HG02970 (cell line): Measurements from ENCODE around the gene RSBN1.
"Not testable (repeated sequence)": the region's sequence is repeated elsewhere in the genome, so short reads cannot be mapped to it uniquely, and the experiment has no call there.

Experiments
- ATAC-seq: cut with Tn5 transposase; IDR thresholded peaks from one replicate; pipeline ENCODE4 v1.9.1; 2021; ENCODE audit warnings: mild to moderate bottlenecking, moderate library complexity, moderate number of reproducible peaks; ENCODE audit not compliant: unreplicated experiment, low FRiP score

The RSBN1 gene

DNA sequence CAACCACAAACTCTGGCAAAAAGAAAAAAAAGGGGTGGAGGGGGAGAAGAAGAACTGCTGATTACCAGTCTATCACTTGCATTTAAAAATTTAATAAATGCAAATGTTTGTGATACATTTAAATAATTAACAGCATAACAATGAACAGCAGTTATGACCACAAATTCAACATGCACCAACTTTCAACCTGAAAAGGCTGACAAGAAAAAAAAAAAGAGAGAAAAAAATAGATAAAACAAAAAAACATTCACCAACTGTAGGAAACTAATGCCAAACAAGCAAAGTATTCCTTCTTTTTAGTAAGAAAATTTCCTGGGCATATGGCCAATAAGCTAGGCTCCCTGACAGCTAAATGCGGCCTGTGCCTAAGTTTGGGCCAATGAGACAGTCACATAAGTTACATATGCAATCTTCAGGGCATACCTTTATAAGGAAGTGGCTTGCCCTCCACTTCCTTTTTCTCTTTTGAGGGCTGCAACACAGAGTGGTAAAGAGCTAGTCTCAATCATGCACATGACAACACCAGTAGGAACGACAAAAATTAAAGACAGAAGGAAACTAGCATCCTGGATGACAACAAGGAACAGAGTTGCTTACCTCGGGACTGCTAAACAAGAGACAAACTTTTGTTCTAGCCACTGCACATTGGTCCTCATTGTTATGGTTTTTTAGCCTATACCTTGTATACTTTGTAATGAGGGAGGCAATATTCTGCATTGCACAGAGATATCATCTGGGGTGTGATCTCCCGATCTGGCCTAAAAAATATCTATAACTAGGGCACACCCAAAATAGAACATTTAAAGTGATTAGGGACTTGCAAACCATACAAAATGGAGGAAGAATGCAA is 28.8 kb downstream of the RSBN1 start:
- ATAC-seq = peak; percentile 41

DNA sequence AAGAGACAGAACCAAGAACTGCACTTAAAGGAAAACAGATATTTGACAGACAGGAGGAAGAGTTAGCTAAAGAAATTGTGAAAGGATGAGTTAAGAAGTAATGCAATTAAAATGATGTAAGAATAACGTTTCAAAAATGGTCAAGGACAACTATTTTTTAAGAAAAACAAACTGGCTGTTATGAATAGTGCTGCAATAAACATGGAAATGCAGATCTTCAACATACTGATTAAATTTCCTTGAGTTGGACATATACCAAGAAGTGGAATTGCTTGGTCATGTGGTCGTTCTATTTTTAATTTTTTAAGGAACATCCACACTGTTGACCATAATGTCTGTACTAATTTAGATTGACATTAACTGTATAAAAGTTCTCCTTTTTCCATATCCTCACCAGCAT is 29.9 kb downstream of the RSBN1 start:
- no peak for ATAC-seq

DNA sequence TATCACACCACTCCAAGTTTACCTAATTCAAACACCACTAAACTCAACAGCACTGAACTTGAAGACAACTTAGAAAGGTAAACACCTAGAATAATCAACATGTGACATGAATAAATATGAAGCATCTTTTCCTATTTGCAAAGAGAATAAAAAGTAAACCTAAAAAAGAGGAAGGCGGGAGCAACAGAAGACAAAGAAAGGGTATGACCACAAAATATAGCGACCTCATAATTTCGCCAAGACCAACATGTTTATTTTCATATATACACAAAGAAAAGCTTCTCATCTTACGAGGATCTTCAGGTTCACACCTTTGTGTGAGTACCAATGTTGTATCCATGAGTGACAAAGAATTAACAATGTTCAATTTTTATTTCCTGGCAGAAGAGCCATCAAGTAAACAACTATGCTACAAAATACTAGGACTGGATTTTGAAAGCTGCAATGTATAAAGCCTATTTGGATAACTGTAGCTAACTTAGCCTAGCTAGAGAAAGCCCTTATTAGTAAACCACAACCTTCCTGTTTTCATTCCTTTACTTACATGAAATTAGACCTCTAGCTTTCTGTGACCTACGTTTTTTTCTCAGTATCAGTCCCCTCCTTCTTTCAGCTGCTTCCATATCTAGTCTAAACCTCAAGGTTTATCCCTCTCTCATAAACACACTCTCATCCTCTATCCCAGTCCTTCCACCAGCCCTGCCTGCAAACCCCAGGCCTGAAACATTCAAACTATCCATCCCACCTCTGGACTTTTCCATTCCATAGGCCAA is 31.7 kb downstream of the RSBN1 start:
- ATAC-seq = no peak

DNA sequence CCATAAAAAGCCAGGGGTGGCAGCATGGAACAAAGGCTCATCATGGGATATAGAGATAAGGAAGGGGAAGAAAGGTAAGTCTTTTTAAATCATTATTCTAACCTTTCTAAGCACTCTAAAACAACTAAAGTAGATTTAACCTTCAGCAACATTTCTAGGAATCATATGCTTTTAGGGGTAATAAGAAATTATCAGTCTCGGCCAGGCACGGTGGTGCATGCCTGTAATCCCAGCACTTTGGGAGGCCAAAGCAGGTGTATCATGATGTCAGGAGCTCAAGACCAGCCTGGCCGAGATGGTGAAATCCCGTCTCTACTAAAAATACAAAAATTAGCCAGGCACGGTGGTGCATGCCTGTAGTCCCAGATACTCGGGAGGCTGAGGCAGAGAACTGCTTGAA is 32.7 kb downstream of the RSBN1 start:
- ATAC-seq = no peak

DNA sequence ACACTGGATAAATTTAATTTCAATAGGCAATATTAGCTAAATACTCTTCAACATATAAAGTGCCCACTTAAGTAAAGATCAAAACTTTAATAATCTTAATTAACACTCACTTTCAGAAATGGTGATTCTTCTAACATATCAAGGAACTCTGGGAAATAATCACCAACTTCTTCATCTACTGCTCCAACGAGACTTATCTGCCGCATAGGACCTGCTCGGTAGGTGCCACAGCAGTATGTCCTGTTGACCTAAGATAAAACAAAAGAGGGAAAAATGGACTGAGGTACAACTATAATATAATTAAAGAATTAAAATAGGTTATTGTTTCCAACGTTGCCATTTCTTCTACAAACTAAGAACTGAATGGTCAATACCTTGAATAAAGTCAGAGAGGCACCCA is 34.7 kb downstream of the RSBN1 start:
- no peak for ATAC-seq

DNA sequence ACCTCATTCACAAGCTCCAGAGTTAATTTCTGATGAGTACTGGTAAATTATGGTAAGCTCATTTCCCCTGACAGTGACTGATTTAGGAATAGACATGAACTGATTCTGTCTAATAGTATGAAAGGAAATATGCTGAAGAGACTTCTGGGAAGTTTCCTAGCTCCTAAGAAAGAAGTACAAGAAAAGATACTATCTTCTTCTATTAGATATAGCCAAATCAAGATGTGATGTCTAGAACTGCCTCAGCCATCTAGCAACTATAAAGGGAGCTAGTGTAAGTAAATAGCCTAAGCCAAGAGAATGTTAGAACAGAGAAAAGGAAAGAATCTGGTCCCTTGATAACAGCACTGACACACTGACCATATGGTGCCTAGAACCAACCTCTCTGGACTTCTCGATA is 42.2 kb downstream of the RSBN1 start:
- no peak for ATAC-seq

DNA sequence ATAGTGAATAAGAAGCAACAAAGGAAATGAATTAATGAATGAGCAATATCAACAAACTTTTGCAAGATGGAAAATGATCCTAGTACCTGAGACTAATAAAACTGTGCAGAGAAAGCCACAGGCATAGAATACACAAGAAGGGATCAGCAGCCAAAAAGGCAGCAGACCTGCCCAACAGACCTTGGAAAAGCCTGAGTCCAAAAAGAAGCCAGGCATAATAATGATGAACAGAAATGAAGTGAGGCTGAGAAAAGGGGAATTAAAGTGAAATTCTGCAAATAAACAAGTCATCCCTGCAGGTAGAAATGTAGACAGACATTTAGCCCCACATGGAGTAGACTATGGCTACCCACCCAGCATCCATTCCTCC is 42.7 kb downstream of the RSBN1 start:
- no peak for ATAC-seq

DNA sequence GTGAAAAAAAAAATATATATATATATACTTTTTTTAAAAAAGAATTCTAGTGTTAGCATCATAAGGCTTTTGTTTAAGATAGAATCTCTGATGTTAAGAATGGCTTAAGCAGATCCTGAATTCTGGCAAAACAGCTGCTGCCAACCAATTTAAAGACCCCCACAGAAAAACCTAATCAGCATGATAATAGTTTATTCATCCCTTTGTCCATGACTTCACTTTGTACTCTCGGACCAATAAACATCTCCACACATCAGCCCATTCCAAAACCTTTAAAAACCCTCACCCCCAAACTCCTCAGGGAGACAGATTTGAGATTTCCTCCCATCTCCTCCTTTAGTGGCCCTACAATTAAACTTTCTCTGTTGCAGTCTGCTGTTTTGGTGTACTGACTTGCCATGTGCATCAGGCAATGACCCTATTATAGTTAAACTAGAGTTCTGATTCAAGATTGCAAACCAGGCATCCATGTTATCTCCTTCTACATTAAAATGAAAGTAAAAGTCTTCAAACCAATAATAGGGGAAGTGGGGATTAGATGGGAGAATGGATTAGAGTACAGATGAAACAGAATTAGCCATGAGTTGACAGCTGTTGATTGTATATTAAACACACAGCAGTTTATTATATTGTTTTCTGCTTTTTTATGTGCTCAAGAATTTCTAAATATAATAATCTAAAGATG is 43.2 kb downstream of the RSBN1 start:
- no peak for ATAC-seq

DNA sequence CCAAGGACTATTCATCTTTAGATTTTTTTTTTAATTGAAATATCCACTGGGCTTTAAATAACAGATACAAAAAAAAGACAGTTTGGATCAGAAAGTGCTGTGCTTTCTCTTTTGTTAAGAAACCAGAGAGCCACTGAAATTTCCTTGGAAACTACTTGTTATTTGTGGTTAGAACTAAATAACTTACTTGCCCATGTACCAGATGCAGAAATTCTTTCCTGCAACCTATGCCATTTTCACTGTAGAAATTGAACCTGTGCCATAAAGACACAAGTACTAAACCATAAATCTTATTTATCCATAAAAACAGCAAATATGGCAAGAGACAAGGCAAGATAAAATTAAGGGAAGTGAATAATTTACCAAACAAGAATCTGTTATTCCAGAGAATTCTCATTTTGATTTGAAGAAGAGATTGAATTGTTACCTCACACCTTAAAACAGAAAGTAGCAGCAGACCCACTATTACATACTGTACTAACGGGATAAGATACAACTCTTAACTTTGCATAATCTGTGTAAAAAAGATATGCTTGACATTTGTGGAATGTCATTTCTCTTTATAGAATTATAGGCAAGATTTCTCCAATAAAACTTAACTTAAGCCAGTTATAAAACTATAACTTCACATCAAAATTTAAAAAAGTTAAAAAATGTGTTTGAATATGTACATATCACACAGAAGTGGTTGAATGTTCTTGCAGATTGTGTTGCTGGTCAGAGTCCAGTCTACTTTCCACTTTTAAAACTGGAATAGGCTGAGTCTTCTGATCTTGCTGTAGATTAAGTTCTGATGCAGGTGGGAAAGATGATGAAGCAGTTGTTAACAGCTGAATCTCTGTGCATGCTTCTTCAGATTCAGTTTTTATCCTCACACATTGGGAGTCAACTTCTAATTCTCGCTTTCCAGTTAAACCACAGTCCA is 46.7 kb downstream of the RSBN1 start:
- no peak for ATAC-seq

DNA sequence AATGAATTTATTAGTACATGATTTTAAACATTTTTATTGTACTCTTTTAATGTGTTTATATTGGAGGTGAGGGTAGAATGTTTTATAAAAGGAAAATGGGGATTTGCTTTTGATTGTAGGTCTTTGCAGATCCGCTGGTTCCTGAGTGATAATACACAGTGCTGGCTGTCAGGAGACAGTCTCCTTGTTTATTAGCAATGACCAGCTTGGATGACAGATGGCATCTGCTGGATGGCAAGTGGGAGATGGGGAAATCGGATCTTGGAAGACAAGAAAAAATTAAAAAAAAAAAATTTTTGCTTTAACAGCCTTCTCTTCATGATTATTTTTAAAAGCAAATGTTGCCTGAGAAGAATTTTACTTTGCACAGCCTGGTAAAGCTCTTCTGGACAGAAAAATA is 48.6 kb downstream of the RSBN1 start:
- no peak for ATAC-seq

DNA sequence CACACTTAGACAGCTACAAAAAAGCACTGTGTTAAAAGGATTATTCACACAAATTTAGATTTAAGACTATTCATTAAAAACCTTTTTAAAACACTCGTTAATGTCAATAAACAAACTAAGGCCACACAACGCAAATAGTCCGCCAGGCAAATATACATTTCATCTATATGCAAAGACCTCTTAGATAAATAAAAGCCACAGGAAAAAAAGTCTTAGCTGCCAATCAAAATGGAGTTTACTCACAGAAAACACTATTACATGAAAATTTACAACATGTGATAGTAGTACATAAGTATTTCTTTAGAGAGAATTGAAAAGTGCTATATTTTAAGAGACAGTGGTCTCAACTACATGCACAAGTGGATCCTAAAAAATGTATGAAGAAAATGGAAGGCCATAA is 50.3 kb downstream of the RSBN1 start:
- no peak for ATAC-seq

DNA sequence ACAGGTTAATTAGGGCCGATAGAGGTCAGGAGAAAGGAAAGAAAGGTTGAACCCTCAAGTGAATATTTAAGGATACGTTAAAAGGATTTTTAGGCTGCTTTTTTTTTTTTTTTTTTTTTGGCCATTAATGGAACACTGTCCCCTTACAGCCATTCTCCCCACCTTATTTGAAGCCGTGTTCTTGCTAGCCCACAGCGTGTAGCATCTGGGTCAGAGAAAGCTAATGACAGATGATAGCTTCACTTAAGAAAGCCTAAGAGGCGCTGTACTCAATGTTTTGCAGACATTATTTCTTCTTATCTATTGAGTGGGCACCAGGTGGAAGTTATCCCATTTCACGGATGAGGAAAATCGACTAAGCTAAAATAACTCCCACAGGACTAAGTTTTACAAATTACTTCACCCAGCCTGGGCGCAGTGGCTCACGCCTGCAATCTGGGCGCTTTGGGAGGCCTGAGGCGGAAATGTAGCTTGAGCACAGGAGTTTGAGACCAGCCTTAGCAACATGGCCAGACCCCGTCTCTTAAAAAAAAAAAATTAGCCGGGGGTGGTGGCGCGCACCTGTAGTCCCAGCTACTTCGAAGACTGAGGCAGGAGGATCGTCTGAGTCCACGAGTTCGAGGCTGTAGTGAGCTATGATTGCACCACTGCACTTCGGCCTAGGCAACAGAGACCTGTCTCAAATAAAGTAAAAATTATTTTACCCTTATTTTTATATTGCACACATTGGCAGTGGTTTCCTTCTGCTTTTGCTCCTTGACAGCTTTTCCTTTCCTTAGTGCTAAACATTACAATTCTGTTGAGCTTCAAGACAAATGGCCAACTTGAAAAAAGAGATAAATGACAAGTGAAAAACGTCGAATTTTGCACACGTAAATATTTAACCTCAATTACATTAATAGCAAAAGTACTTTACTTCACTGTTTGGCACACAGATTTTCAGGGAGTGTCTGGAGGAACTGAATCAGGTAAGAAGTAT is 51.9 kb downstream of the RSBN1 start:
- no peak for ATAC-seq

DNA sequence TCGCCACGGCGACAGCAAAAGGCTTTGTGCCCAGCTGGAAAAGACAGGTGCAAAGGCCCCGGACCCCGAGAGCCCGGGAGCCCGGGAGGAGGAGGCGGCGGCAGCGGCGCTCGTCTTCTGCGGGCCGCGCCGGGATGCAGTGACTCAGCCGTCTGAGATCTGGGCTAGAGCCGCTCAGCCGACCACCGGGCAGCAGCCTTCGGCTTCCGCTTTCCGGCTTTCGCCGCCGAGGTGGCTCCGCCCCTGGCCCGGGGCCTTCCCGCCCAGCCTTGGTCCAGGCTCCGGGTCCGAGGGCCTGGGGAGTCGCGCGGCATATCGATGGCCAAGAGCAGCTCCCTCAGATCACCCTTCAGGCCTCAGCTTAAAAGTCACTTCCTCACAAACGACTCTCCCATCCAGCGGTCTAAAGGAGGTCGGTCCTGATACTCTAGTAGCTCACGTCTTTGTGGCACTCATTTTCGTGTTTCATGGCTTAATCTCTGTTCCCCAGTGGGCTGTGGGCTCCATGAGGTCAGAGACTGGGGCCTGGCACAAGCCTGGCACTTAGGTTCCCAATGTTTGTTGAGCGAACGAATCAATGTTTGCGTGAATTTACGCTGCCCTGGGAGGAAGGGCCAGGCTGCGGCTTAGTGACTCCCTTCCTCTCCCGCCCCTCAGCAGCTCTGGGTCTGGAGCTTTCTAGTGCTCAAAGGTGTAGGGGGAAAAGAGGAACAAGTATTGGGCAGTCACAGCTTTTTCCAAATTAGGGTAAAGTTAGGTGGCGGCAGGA is 52.8 kb downstream of the RSBN1 start, which contains the start of gene PHTF1:
Gene PHTF1, minus strand, starts transcription at position 154 of the 769 bp plus-strand sequence. CDS start 783 bp downstream, outside the sequence.
- peak; percentile 73 for ATAC-seq

DNA sequence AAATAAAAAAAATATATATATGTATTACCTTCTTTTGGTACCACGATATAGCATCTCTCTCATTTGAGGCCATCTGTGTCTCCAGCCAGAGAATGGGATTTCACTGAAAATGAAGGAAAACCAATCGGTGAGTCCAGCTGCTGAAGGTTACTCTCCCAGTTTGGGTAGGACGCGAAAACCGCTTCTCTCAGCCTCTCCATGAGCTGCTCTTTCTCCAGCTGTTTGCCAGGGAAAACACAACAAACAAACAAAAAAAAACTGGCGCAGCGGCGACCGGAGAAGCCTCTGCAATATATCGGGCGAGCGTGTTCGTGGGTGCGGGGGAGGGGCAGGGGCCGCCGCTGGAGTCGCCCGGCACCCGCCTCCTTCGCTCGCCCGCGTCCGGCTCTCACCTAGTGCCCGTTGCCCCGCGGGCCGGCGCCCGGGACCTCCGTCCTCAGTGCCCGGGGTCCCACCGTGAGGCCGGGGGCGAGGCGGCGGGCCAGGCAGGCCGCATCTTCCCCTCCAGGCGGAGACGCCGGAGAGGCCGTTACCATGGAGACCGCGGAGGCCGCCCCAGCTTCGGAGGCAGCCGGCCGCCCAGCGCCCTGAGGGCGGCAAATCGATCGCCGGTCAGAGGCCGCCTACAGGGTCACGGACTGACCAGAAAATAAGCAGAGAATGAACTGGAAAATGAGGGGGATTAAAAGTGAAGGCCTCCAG is 53.5 kb downstream of the RSBN1 start:
- peak; percentile 63 for ATAC-seq

DNA sequence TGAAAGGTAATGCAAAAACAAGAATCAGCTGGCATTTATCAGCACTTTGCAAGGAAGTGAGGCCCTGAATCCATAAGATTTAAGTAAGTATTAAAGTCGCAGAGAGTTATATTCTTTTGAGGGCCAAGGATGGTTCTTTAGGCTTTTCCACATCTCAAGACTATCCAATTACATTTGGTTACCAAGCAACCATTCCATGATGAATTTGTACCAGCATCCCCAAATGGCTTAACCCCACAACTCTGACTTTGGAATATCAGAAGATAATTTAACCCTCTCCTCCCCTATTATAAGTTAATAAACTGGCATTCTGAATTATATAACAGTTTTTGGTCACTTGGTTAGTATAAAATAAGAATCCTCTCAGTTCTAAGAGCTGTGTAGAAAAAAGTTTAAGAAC is 55.8 kb downstream of the RSBN1 start:
- ATAC-seq = no peak

DNA sequence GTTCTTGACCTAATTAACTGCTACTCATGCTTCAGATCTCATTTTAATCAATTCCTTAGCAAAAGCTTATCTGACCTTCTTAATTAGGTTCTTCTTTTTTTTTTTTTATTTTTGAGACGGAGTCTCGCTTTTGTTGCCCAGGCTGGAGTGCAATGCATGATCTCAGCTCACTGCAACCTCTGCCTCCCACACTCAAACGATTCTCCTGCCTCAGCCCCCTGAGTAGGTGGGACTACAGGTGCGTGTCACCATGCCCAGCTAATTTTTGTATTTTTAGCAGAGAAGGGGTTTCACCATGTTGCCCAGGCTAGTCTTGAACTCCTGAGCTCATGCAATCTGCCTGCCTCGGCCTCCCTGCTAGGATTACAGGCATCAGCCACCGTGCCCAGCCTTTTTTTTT is 58.9 kb downstream of the RSBN1 start:
- not testable (repeated sequence) for ATAC-seq

DNA sequence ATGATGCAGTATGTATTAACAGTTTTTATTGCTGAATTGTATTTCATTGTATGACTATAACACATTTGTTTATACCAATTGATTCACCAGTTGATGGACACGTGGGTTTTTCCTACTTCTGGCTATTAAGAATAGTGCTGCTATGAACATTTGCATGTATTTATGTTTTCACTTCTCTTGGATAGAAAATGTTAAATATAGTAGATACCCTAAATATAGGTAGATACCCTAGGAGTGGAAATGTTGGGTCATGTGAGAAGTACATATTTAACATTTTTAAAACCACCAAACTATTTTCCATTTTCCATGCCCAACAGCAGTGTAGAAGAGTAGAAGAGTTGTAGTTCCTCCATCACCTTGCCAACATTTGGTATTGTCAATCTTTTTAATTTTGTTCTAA is 60.8 kb downstream of the RSBN1 start:
- no peak for ATAC-seq

DNA sequence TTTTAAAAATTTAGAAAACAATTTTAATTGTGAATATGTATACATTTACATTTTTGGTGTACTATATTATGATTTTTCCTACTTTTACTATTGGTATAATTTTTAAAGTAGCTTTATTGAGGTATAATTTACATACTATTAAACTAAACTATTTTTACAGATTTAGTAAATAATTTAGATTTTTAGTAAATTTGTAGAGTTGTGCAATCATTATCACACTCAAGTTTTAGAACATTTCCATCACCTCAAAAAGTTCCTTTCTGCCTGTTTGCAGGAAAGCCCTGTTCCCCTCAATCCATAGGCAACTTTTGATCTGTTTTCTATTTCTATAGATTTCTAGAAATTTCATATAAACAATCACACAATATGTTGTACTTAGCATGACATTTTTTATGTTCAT is 61.2 kb downstream of the RSBN1 start:
- ATAC-seq = no peak
